GM12878 (cell line): ENCODE measurements around the gene AMN1. TPM values are rescaled to one million over a fixed set of nuclear protein-coding genes. Genes with fewer than 3 reads are reported as not detected.
A peak's percentile ranks its signal among the peaks of the same experiment; 100 is the strongest.

ENCODE experiments used
- ASH2L ChIP-seq: fragments of 300-600, 200-600 bp; sonication (generic); IDR thresholded peaks from 2 replicates; pipeline ENCODE4 v1.6.1; 2017; ENCODE audit warnings: low read depth, mild to moderate bottlenecking, borderline replicate concordance
- CBFB ChIP-seq: IDR thresholded peaks from 2 replicates; pipeline ENCODE4 v1.6.1; 2016; ENCODE audit warnings: antibody characterized with exemption, low read depth
- EED ChIP-seq: sonication (generic); IDR thresholded peaks from 2 replicates; pipeline ENCODE4 v1.6.1; 2016; ENCODE audit warnings: antibody characterized with exemption, low read depth
- EGR1 ChIP-seq, 2 experiments: IDR thresholded peaks; 1 replicate in 1 of 2; 2 replicates in 1 of 2; pipeline ENCODE4 v1.6.1; 2011 to 2012; ENCODE audit warnings: low read depth in 2 of 2, low read length in 2 of 2, borderline replicate concordance in 1 of 2, mild to moderate bottlenecking in 1 of 2, moderate library complexity in 1 of 2
- ETV6 ChIP-seq, 2 experiments: fragments of 450-650 bp in 1 of 2; IDR thresholded peaks in 1 of 2; conservative IDR thresholded peaks in 1 of 2; 2 replicates each; pipeline ENCODE4 v1.6.1; 2014; ENCODE audit warnings: antibody characterized with exemption in 1 of 2, borderline replicate concordance in 1 of 2, low read depth in 1 of 2, mild to moderate bottlenecking in 1 of 2, moderate library complexity in 1 of 2
- HDAC6 ChIP-seq: fragments of 200-600 bp; sonication (generic); IDR thresholded peaks from one replicate; pipeline ENCODE4 v1.8.0; 2017; ENCODE audit warnings: antibody characterized with exemption; ENCODE audit not compliant: unreplicated experiment
- HDGF ChIP-seq: fragments of 450-650 bp; IDR thresholded peaks from 2 replicates; pipeline ENCODE4 v1.6.1; 2016; ENCODE audit warnings: antibody characterized with exemption
- KLF5 ChIP-seq: fragments of 450-650 bp; IDR thresholded peaks from 2 replicates; pipeline ENCODE4 v1.6.1; 2014; ENCODE audit warnings: mild to moderate bottlenecking; ENCODE audit not compliant: partially characterized antibody
- MTA3 ChIP-seq: IDR thresholded peaks from 2 replicates; pipeline ENCODE4 v1.6.1; 2012; ENCODE audit warnings: low read length, inconsistent platforms, borderline replicate concordance
- MYC ChIP-seq: IDR thresholded peaks from 2 replicates; pipeline ENCODE4 v1.6.1; 2011; ENCODE audit warnings: mild to moderate bottlenecking, low read length, moderate library complexity, inconsistent platforms; ENCODE audit not compliant: insufficient read depth, insufficient replicate concordance, insufficient read length, severe bottlenecking
- NKRF ChIP-seq: fragments of 450-650 bp; conservative IDR thresholded peaks from 2 replicates; pipeline ENCODE4 v1.6.1; 2017; ENCODE audit warnings: mild to moderate bottlenecking, moderate library complexity
- POLR2AphosphoS5 ChIP-seq: IDR thresholded peaks from 2 replicates; pipeline ENCODE4 v1.6.1; 2011; ENCODE audit warnings: mild to moderate bottlenecking, low read length, inconsistent platforms
- POU2F2 ChIP-seq: IDR thresholded peaks from 3 replicates; pipeline ENCODE4 v1.6.1; 2011; ENCODE audit warnings: low read depth, mild to moderate bottlenecking, low read length, borderline replicate concordance
- RAD51 ChIP-seq: fragments of 450-650 bp; IDR thresholded peaks from 2 replicates; pipeline ENCODE4 v1.6.1; 2016; ENCODE audit warnings: moderate library complexity, mild to moderate bottlenecking, inconsistent platforms
- RELA ChIP-seq: fragments of 450-650 bp; IDR thresholded peaks from 2 replicates; pipeline ENCODE4 v1.8.0; 2014; ENCODE audit warnings: borderline replicate concordance; ENCODE audit not compliant: partially characterized antibody
- REST ChIP-seq: IDR thresholded peaks from 2 replicates; pipeline ENCODE4 v1.6.1; 2012; ENCODE audit warnings: mild to moderate bottlenecking, low read depth, low read length
- SIN3A ChIP-seq: IDR thresholded peaks from 2 replicates; pipeline ENCODE4 v1.6.1; 2012; ENCODE audit warnings: low read depth, low read length, improper control_type of control experiment
- SIX5 ChIP-seq: IDR thresholded peaks from 2 replicates; pipeline ENCODE4 v1.6.1; 2011; ENCODE audit warnings: mild to moderate bottlenecking, low read depth, low read length, moderate library complexity; ENCODE audit not compliant: severe bottlenecking
- SP1 ChIP-seq: IDR thresholded peaks from one replicate; pipeline ENCODE4 v1.6.1; 2011; ENCODE audit warnings: low read depth, low read length
- TAF1 ChIP-seq: IDR thresholded peaks from 2 replicates; pipeline ENCODE4 v1.6.1; 2011; ENCODE audit warnings: mild to moderate bottlenecking, low read depth, low read length, borderline replicate concordance
- TCF12 ChIP-seq: IDR thresholded peaks from 2 replicates; pipeline ENCODE4 v1.6.1; 2011; ENCODE audit warnings: low read depth, mild to moderate bottlenecking, low read length
- TCF7 ChIP-seq: IDR thresholded peaks from 2 replicates; pipeline ENCODE4 v1.6.1; 2014; ENCODE audit warnings: antibody characterized with exemption, borderline replicate concordance
- ZBTB33 ChIP-seq: fragments of 450-650 bp; IDR thresholded peaks from 2 replicates; pipeline ENCODE4 v1.6.1; 2017; ENCODE audit warnings: mild to moderate bottlenecking
- polyA plus RNA-seq, 11 experiments: library from polyadenylated mRNA; depleted of rRNA in 4 of 11; unstranded in 6 of 11; stranded (reverse) in 5 of 11; fragments of >200 nt; fragmentation: Nextera tagmentation in 4 of 11; fragmentation: Illumina TruSeq in 1 of 11; extraction: Ambion mirVana in 4 of 11; extraction: Trizol in 1 of 11; gene quantifications; 1 replicate in 1 of 11; 2 replicates in 10 of 11; pipeline versions ENCODE4 v1.2.1 to v1.2.3, GENCODE V29; 2011 to 2016; ENCODE audit warnings: inconsistent platforms in 2 of 11, missing spikeins in 2 of 11, low read depth in 1 of 11
- total RNA-seq, 4 experiments: library from RNA; depleted of rRNA in 3 of 4; stranded (reverse); fragments of >200 nt in 3 of 4; fragmentation: Illumina TruSeq in 1 of 4; extraction: Trizol in 1 of 4; gene quantifications; 2 replicates each; pipeline versions ENCODE4 v1.2.1 to v1.2.3, GENCODE V29; 2013 to 2021

AMN1 gene
- total and polyA plus RNA-seq, 10 of the 15 experiments (the other 5 are each of a cell fraction or from before 2014, with no cell fraction given), result 5.4 to 19.3 (median 9.3) TPM

GRCh38 chr12:31682136-31682962, 46.5 kb downstream of the AMN1 start (continued):
- no peak for TF ChIP-seq EGR1 (IDR thresholded peaks at IDR 0.05; ENCODE audit: borderline replicate concordance in 1 of 2, low read depth in 2 of 2, low read length in 2 of 2)
- no peak for TF ChIP-seq ZBTB33
- TF ChIP-seq POU2F2, result peak; percentile 77; the same call in 1 of the 3 replicates
- TF ChIP-seq TCF12, result 0 out of 2 replicates have a peak, but pooled peaks have one; percentile 11
- no peak for TF ChIP-seq CBFB
- peak; percentile 79 for TF ChIP-seq RELA
- TF ChIP-seq MTA3, result no peak
- no peak for TF ChIP-seq NKRF
- no peak for TF ChIP-seq POLR2AphosphoS5
- no peak for TF ChIP-seq HDGF
- TF ChIP-seq TAF1, result no peak
- peak; percentile 41 for TF ChIP-seq SP1
- no peak for TF ChIP-seq TCF7
- TF ChIP-seq REST, result no peak
- no peak for TF ChIP-seq SIN3A
- TF ChIP-seq EED, result peak; percentile 64
- no peak for TF ChIP-seq ASH2L
- TF ChIP-seq MYC, result no peak
- TF ChIP-seq KLF5, result no peak
- TF ChIP-seq HDAC6, result no peak
- no peak for TF ChIP-seq SIX5
- no peak; a peak in 1 of 4 replicates for TF ChIP-seq ETV6 (conservative IDR thresholded peaks at IDR 0.05 in 1 of 2, IDR thresholded peaks at IDR 0.05 in 1 of 2; ENCODE audit: borderline replicate concordance in 1 of 2, low read depth in 1 of 2)
- no peak for TF ChIP-seq RAD51
